ENCODE data around the gene DDX27. TPM values are rescaled to one million over a fixed set of nuclear protein-coding genes. Genes with fewer than 3 reads are reported as not detected.
A peak's percentile ranks its signal among the peaks of the same experiment; 100 is the strongest.

The DDX27 gene
- total and polyA plus RNA-seq, 2 of the 13 experiments (the other 11 are each of a cell fraction or from before 2014, with no cell fraction given), result 42.6 to 72.8 TPM

DNA sequence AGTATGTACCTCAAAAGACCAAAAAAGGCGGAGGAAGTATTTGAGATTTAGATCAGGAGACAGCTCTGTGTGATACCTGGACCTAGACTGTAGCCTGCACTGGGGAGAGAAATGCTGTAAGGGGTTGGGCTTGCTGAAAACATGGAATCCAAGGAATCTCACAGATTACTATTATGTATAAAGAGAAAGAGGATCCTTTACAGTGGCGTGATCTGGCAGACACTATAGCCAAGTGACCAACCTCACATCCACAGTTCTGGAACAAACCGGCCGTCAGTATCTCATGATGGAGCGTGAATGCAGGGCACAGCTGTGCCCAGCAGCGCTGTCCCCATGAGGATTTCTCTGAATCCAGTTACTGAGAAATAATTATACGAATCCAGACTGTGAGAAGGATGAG is 12.3 kb downstream of the DDX27 start:
- Histone ChIP-seq H3K9ac (ENCODE audit: insufficient read depth, low read depth, low read length) (no peak overlapping the region), H3K36me3 (replicated peaks in 1 of 2; ENCODE audit: control insufficient read depth in 1 of 2, insufficient read depth in 2 of 2, low read length in 2 of 2) (peaks cover 56 to 87% of the 10 kb centered on the region in 2 experiments), H3K27ac (ENCODE audit: extremely low read length, insufficient read depth, low read length) (no peak overlapping the region), H3K27me3 (ENCODE audit: control insufficient read depth in 1 of 2, insufficient read depth in 2 of 2, low read length in 2 of 2) (no peaks in the 10 kb centered on the region), H2AFZ (ENCODE audit: low read length) (no peak overlapping the region), H3K4me3 (replicated peaks in 1 of 3; ENCODE audit: insufficient read depth in 1 of 3, low read depth in 2 of 3, low read length in 3 of 3) (no peak overlapping the region), H3K4me1 (ENCODE audit: insufficient read depth, low read length) (no peaks in the 10 kb centered on the region), H3K4me2 (ENCODE audit: low read depth, low read length) (no peak overlapping the region), H4K20me1 (ENCODE audit: insufficient read depth, low read length) (no peaks in the 10 kb centered on the region), H3K79me2 (ENCODE audit: insufficient read depth, low read length) (no peaks in the 10 kb centered on the region), H3K9me3 (ENCODE audit: low read length) (no peaks in the 10 kb centered on the region)
- POLR2A ChIA-PET, result no interaction called here
- 81% methylated on average over 7 of the region's 7 CpGs for WGBS (ENCODE audit: low lambda C conversion rate)
- TF ChIP-seq, protein P1, sequence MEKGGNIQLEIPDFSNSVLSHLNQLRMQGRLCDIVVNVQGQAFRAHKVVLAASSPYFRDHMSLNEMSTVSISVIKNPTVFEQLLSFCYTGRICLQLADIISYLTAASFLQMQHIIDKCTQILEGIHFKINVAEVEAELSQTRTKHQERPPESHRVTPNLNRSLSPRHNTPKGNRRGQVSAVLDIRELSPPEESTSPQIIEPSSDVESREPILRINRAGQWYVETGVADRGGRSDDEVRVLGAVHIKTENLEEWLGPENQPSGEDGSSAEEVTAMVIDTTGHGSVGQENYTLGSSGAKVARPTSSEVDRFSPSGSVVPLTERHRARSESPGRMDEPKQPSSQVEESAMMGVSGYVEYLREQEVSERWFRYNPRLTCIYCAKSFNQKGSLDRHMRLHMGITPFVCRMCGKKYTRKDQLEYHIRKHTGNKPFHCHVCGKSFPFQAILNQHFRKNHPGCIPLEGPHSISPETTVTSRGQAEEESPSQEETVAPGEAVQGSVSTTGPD (CRISPR knock-in tag; IDR thresholded peaks at IDR 0.05), result no peak
- TF ChIP-seq CBX5 (CRISPR knock-in tag; IDR thresholded peaks at IDR 0.05; ENCODE audit: borderline replicate concordance) (no peak), ONECUT2 (CRISPR knock-in tag; IDR thresholded peaks at IDR 0.05) (no peak), SIX1 (CRISPR knock-in tag; IDR thresholded peaks at IDR 0.05; ENCODE audit: borderline replicate concordance) (no peak)
- TF ChIP-seq, protein P2, sequence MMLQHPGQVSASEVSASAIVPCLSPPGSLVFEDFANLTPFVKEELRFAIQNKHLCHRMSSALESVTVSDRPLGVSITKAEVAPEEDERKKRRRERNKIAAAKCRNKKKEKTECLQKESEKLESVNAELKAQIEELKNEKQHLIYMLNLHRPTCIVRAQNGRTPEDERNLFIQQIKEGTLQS (CRISPR knock-in tag; IDR thresholded peaks at IDR 0.05), result no peak
- ATAC-seq, result no peak
- FAIRE-seq, result no peak
- CTCF ChIA-PET (ENCODE audit: low intra/inter-chr PET ratio, low total read pairs), result no interaction called here
- no peak for DNase-seq (ENCODE audit: low spot score)
- BruUV-seq (replicated peaks), result TSS peak; percentile 37
- in situ Hi-C loops (cut with HindIII; ENCODE audit: extremely low pct_ligation_motif_present, low pct_unique_long_range_greater_than_20kb) (no loop called here), intact Hi-C loops (cut with micrococcal nuclease; ENCODE audit: unreplicated experiment) (no loop called here)

DNA sequence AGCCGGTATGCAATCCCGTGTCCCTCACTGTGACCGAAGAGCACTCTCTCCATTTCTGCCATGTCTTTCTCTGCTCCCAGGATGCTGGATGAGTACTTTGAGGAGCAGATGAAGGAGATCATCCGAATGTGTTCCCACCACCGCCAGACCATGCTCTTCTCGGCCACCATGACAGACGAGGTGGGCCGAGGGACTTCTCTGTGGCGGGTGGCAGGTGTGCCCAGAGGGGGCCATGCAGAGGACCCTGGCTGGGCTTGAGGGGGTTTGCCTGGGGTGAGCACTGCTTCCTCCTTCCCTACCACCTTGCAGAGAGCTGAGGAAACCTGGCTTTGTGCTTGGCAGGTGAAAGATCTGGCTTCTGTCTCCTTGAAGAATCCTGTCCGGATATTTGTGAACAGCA is 14.0 kb downstream of the DDX27 start:
- Histone ChIP-seq H2AFZ (ENCODE audit: low read length) (no peak overlapping the region), H3K4me1 (ENCODE audit: insufficient read depth, low read length) (no peaks in the 10 kb centered on the region), H3K9ac (ENCODE audit: insufficient read depth, low read depth, low read length) (no peak overlapping the region), H3K79me2 (ENCODE audit: insufficient read depth, low read length) (no peaks in the 10 kb centered on the region), H3K27ac (ENCODE audit: extremely low read length, insufficient read depth, low read length) (no peak overlapping the region), H3K36me3 (replicated peaks in 1 of 2; ENCODE audit: control insufficient read depth in 1 of 2, insufficient read depth in 2 of 2, low read length in 2 of 2) (peaks cover 57 to 83% of the 10 kb centered on the region in 2 experiments), H3K4me3 (replicated peaks in 1 of 3; ENCODE audit: insufficient read depth in 1 of 3, low read depth in 2 of 3, low read length in 3 of 3) (no peak overlapping the region), H3K27me3 (ENCODE audit: control insufficient read depth in 1 of 2, insufficient read depth in 2 of 2, low read length in 2 of 2) (no peaks in the 10 kb centered on the region), H3K4me2 (ENCODE audit: low read depth, low read length) (no peak overlapping the region), H4K20me1 (ENCODE audit: insufficient read depth, low read length) (no peaks in the 10 kb centered on the region), H3K9me3 (ENCODE audit: low read length) (no peaks in the 10 kb centered on the region)
- CTCF ChIA-PET (ENCODE audit: low intra/inter-chr PET ratio, low total read pairs), result no interaction called here
- FAIRE-seq (no peak), DNase-seq (ENCODE audit: low spot score) (no peak), ATAC-seq (no peak)
- in situ Hi-C loops (cut with HindIII; ENCODE audit: extremely low pct_ligation_motif_present, low pct_unique_long_range_greater_than_20kb), result no loop called here
- no TSS peak for BruUV-seq (replicated peaks)
- WGBS (ENCODE audit: low lambda C conversion rate), result 95% methylated on average over 10 of the region's 10 CpGs
- TF ChIP-seq RBFOX2 (IDR thresholded peaks at IDR 0.05; ENCODE audit: low read depth, low read length) (peak; percentile 42; the same call in 1 of the 2 replicates), AGO2 (optimal IDR thresholded peaks at IDR 0.05; ENCODE audit: low read depth, low read length) (peak; percentile 15), NCOR1 (IDR thresholded peaks at IDR 0.05; ENCODE audit: borderline replicate concordance, low read length) (no peak)
- POLR2A ChIA-PET, result interaction anchor here (2.0 kb wide), 1 partner anchor 9 kb away, joined by 6 read pairs; no protein-coding TSS in a partner anchor
- intact Hi-C loops (cut with micrococcal nuclease; ENCODE audit: unreplicated experiment), result no loop called here
